Activated CD4-positive, alpha-beta T cell treated with anti-CD3 and anti-CD28 coated beads for 4 hours (primary cell): ENCODE data around the gene IFT122.
"Not testable (repeated sequence)": the region's sequence is repeated elsewhere in the genome, so short reads cannot be mapped to it uniquely, and the experiment has no call there.

Experiments used
- DNase-seq, 2 donors: peaks; one replicate each; pipeline ENCODE4 v3.0.0-alpha.2; 2020

The IFT122 gene

DNA sequence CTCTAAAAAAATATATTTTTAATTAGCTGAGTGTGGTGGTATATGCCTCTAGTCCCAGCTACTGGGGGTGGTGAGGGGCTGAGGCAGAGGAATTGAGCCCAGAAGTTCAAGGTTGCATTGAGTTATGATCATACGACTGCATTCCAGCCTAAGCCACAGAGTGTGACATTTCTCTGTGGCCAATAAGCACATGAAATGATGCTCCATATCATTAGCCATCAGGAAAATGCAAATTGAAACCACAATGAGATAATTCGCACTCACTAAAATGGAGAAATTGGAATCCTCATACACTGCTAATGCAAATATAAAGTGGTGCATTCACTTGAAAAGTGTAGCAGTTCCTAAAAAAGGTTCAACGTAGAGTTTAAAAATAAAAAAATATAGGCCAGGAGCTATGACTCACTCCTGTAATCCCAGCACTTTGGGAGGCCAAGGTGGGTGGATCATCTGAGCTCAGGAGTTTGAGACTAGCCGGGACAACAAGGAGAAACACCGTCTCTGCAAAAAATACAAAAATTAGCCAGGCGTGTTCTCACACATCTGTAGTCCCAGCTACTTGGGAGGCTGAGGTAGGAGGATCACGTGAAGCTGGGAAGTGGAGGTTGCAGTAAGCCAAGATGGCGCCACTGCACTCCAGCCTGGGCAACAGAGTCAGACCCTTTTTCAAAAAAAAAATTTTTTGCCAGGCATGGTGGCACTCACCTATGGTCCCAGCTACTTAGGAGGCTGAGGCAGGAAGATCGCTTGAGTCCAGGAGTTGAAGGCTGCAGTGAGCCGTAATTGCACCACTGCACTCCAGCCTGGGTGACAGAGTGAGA is 35.2 kb downstream of the IFT122 start:
- no peak for DNase-seq

DNA sequence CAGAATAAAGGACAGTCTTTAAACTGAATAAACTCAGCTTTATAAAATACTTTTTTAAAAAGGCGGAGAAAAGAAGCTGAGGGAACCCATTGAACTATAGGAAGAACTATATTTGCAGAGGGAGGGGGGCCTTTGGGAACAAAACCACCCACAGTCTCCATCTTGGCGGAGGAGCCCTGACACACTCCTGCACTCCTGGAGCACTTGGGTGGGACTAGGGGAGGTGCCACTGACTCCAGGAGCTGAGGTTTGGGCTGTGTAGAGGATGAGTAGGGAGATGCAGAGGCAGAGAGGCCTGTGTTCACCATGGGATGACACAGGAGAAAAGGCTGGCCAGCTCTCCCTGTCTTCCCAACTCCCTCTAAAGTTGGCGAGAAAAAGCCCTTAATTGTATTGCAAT is 35.8 kb downstream of the IFT122 start:
- no peak for DNase-seq

DNA sequence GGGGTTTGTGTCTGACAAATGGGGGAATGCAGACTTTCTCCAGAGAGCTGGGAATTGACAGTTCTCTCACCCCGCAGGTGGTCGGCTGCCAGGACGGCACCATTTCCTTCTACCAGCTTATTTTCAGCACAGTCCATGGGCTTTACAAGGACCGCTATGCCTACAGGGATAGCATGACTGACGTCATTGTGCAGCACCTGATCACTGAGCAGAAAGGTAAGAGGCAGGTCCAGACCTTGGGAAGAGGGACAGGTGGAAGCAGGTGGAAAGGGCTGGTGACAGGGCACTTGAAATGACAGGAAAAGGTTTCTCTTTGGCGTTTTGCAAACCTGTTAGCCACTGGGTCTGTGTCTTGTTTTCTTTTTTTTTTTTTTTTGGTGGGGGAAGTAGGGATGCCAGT is 36.6 kb downstream of the IFT122 start:
- no peak for DNase-seq

DNA sequence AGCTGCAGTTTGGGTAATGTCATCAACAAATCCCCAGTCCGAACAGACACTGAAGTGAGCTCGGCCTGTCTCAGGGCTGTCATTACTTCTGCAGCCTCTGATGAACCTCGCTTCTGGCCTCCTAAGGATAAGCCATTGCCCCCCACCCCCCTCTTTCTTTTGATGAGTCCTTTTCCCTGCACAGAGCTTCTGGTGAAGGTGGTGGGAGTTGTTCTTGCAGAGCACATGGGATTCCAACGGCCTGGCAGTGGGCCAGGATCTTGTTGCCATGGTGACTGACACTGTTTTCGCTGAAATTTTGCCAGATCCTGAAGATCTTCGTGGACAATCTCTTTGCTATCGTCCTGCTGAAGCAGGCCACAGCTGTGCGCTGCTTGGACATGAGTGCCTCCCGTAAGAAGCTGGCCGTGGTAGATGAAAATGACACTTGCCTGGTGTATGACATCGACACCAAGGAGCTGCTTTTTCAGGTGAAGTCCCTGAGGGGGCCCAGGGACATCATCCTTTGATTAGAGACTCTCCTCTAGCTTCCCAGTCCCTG is 41.3 kb downstream of the IFT122 start:
- not testable (repeated sequence) for DNase-seq

- peak; percentile 43 to 45 for DNase-seq
Measured at GRCh38 chr3:129481766-129482332, 41.8 kb downstream of the IFT122 start.

- no peak for DNase-seq
Measured at GRCh38 chr3:129482721-129483120, 42.7 kb downstream of the IFT122 start.

DNA sequence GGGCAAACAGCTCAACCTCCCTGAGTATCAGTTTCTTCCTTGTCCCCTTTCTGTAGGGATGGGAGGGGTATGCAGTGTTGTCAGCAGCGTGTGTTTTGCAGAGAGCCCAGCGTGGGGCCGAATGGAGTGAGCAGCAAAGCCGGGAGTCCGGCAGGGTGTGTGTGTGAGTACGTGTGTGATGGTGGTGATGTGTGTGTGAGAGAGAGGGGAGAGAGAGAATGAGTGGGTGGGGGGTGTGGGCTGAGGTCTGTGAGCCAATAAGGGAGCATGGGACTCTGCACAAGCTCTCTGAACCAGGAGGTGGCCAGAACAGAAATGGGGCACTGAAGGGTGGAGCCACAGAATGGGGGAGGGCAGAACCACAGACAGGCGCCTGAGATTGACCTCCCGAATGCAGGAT is 43.8 kb downstream of the IFT122 start:
- DNase-seq = no peak

GRCh38 chr3:129485146-129485545 is 45.1 kb downstream of the IFT122 start:
- not testable (repeated sequence) for DNase-seq

DNA sequence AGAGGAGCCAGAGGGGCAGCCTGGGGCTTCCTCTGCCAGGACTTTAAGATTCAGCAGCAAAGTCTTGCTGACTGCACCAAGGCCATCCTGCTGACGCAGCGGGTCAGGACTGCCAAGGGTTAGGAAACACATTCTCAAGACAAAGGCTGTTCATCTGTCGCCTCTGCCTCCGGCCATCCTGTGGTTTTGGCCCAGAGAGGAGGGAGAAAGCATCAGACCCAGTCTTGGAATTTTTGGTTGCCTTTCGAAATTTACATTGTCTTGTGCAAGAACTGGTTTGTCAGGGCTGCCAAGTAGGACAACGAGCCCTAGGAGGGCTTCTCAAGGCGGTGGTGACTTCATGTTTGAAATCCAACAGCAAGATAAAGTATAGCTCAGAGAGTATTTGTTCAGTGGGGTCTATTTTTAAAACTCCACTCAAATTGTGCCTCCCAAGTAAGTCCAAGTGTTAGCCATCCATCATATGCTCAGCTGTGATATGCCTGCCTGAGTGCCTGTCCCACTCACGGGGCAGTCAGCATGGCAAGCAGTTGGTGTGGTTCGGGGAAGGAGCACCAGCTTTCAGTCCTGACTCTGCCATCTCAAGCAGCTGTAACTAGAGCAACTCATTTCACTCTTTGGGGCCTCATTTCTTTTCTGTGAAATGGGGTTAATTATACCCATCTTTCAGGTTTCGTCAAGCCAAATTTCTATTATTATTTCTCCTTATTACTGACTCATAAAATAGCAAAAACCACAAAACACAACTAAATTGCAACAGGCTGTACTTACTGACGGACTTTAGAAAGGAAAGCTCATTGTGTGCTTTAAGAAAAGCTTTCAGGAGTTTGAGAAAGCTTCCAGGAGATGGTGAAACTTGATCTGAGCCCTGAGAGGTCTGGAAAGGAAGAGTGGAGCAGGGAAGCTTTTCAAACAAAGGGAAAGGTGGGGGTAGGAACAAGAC is 46.0 kb downstream of the IFT122 start:
- no peak for DNase-seq

DNA sequence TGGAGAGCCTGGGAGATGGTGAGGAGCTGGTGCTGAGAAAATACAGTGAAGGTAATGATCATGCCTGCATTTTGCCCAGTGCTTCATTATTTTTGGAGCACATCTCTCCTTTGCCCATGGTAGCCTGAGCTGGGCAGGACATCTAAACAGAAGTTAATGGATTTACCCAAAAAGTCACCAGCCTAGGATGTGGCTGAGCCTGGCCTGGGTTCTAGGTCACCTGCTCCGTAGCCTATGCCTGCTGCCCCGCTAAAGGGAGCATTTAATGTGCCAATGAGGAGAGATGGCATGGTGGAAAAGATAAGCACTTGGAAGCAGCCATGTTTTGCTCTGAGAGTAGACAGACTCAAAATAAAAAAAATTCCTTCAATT is 46.6 kb downstream of the IFT122 start:
- no peak for DNase-seq

GRCh38 chr3:129487183-129487867 is 47.3 kb downstream of the IFT122 start:
- DNase-seq = no peak

GRCh38 chr3:129487868-129488335 is 47.9 kb downstream of the IFT122 start:
- DNase-seq = not testable (repeated sequence)

GRCh38 chr3:129489258-129489657 is 49.2 kb downstream of the IFT122 start:
- DNase-seq = not testable (repeated sequence)

GRCh38 chr3:129490273-129490675 is 50.2 kb downstream of the IFT122 start:
- peak; percentile 36 to 40 for DNase-seq

DNA sequence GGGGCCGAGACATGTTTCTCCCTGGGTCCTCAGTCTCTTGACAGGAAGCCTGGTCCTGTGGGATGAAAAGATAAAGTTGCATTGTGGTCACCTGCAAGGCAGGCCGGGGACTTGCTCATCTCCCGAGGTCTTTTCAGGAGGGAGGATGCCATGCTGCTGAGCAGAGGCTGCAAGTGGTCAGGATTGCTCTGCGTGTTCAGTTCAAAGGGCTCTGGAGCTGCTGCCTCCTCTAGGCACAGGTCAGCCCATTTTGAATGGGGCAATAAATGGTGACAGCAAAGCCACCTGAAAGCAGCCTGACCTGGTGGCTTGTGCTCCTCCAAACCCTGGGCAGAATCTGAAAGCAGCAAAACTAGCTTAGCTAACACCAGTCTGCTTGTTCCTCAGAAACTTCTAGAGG is 51.1 kb downstream of the IFT122 start:
- not testable (repeated sequence) for DNase-seq

GRCh38 chr3:129491794-129492193 is 51.8 kb downstream of the IFT122 start:
- no peak for DNase-seq

GRCh38 chr3:129492691-129493090 is 52.7 kb downstream of the IFT122 start:
- no peak for DNase-seq

DNA sequence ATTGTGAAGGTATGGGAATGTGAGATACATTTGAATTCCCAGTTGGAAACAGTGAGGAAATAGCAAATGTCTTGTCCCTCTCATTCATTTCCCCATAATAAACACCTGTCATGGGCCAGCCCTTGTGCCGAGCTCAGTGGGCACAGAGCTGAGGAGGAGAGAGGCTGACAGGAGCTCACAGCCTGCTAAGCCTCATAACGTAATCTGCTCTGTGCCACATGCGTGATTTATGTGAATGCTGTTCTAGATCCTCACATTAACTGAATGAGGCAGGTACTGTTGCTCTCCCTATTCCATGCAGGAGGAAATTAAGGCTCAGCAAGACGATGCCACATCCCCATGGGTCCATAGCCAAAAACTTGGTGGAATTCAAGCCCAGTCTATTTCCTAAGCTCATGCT is 53.2 kb downstream of the IFT122 start:
- DNase-seq = no peak

- DNase-seq = not testable (repeated sequence)
Measured at GRCh38 chr3:129494499-129494898, 54.5 kb downstream of the IFT122 start.

- not testable (repeated sequence) for DNase-seq
Measured at GRCh38 chr3:129495006-129495639, 55.1 kb downstream of the IFT122 start.

DNA sequence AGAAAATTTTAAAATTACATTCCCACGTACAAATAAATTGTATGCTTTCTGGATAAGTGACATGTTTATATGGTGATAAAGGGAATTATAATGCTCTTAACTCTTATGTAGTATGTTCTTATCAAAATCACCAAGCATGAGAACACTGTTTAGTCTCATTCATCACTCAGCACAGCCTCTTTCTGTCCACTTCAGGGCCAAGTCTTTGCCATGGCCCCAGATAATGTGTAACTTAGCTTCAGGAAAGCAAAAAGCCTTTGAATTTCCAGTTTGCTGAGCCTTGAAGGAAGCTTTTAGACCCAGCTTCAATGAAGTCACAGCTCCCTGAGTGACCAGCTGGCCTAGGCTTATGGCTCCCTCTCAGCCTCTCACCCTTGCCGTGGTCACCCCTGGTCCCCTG is 57.9 kb downstream of the IFT122 start:
- DNase-seq = not testable (repeated sequence)
